Uterine smooth muscle cell (primary cell): ENCODE measurements around the gene SMPD3. TPM values are rescaled to one million over a fixed set of nuclear protein-coding genes. Genes with fewer than 3 reads are reported as not detected.

Experiments used
- total RNA-seq: library from RNA; depleted of rRNA; stranded (reverse); fragments of >200 nt; gene quantifications from 2 replicates; pipeline ENCODE4 v1.2.3, GENCODE V29; 2014

SMPD3 gene
- under 0.01 and 0.12 TPM in 2 replicates for total RNA-seq

GRCh38 chr16:68448360-68448970, at the start of gene SMPD3:
SMPD3 (minus strand) TSS chr16:68448508; CDS start chr16:68372181, 76,327 bp downstream.

DNA sequence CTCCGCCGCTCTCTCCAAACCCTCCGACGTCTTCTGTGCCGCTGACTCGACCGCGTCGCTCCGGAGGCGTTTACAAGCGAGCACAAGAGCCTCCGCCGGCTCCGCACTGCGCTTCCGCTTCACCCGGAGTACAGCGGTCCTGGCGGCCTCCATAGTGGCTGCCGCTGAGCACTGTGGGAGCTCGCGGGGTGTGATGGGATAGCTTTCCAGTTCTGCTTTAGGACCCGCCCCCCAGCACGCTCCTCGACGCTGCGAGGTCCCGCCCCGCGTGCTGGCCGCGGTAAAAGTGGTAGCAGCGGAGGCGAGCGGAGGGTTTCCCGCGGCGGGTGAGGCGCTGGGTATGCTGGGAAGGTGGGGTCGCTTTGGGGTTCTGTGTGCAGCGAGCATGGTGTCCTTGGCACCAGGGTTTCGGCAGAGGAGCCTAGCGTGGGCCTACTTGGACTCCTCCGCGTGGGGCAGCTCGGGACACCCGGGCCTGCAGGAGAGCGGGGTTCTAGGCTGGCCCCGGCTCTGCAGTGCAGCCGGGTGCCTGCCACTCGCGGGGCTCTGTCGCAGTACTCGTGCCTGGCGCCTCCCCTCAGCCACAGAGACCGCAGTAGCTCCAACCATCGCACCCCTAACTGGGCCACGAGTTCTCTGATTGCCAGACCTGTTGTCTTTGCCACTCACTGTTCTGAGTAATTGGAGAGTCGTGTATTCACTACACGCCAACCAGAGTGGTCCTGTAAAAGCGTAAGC, 137.4 kb downstream of the SMPD3 start, which contains the start of the genes PRMT7 and SLC7A6OS:
Gene PRMT7 (plus strand): TSS at position 246 of the 738 bp plus-strand sequence. CDS start 4,961 bp downstream, outside the sequence.
Gene SLC7A6OS (minus strand): TSS at position 173 of the 738 bp plus-strand sequence. CDS start 20 bp downstream, at position 153.

Other genes with a start within 250 kb of the SMPD3 start
- 0.12 and 0.22 TPM in 2 replicates for gene ESRP2, start 212.4 kb downstream of the SMPD3 start, total RNA-seq
- gene PLA2G15, start 203.1 kb downstream of the SMPD3 start, total RNA-seq = 32.1 and 38.0 TPM in 2 replicates
- gene SLC7A6, start 184.0 kb downstream of the SMPD3 start, total RNA-seq = 12.6 and 17.3 TPM in 2 replicates
- gene SLC7A6OS, start 137.6 kb downstream of the SMPD3 start, total RNA-seq = 14.9 and 17.5 TPM in 2 replicates
- 52.0 and 70.6 TPM in 2 replicates for gene PRMT7, start 137.5 kb downstream of the SMPD3 start, total RNA-seq
- gene ZFP90, start 90.8 kb upstream of the SMPD3 start, total RNA-seq = 23.5 and 32.2 TPM in 2 replicates
- 0.25 and 0.33 TPM in 2 replicates for gene CDH3, start 196.8 kb upstream of the SMPD3 start, total RNA-seq